HG02642 (cell line): ENCODE data around the gene AEBP1.

Source experiments
- ATAC-seq: cut with Tn5 transposase; IDR thresholded peaks from one replicate; pipeline ENCODE4 v1.9.1; 2021; ENCODE audit warnings: mild to moderate bottlenecking; ENCODE audit not compliant: unreplicated experiment, poor library complexity

The AEBP1 gene

DNA sequence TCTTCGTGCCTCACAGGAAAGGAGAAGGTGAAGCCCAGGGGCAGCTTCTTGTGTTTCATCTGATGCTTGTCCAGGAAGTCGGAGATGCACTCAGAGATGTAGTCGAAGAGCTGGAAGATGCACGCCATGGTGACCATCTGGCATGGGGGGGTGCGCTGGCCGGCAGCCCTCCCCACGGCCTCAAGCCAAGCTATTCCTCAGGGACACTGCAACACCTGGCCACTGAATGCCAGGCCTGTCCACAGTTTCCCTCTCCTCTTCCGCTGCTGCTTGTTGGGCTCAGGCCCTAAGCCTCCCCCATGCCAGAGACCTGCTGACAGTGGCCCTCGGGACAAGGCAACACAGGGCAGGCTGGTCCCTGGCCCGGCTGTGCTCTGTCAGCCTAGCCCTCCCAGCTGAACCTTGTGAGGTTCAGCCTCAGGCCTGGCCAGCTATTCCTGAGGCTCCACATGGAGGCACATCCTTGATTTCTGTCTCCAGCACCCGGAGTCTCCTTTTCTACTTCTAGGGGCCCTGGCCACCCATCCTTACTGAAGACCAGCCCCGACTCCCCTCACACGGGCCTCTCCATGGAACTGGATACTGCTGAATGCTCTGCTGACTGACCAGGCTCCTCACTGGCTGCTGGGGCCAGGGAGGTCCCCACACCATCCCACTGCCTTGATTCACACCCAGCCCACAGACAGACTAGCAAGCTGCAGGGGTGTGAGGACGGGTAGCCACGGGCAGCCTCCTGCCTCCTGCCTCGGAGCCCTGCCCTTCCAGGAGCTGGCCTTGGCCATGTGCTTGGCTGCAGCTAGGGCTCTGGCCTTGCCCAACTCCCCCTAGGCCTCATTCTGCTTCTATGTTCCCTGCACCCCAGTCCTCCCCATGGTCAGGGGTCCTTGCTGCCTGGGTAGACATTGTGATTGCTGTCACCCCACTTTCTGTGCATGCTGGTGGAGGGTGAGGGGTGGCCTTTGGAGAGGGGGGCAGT, 47.1 kb downstream of the AEBP1 start:
- no peak for ATAC-seq

DNA sequence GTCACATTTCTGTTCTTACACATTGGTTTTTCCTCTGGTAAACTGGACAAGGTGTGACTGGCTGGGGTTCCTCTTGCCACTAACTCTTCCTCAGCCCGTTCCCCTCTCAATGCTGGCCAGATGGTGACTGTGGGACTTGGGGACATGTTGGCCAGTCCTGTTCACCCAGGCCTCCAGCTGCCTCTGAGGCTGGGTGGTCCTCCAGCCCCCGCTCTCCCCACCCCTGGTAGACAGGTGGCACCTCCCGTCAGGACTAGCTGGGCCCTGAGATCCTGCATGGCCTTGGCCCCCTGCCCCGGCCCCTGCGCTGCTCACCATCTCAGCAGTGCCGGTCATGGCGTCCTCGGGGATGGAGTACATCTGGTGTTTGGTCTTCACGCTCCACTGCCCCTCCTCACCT, 47.8 kb downstream of the AEBP1 start:
- no peak for ATAC-seq

DNA sequence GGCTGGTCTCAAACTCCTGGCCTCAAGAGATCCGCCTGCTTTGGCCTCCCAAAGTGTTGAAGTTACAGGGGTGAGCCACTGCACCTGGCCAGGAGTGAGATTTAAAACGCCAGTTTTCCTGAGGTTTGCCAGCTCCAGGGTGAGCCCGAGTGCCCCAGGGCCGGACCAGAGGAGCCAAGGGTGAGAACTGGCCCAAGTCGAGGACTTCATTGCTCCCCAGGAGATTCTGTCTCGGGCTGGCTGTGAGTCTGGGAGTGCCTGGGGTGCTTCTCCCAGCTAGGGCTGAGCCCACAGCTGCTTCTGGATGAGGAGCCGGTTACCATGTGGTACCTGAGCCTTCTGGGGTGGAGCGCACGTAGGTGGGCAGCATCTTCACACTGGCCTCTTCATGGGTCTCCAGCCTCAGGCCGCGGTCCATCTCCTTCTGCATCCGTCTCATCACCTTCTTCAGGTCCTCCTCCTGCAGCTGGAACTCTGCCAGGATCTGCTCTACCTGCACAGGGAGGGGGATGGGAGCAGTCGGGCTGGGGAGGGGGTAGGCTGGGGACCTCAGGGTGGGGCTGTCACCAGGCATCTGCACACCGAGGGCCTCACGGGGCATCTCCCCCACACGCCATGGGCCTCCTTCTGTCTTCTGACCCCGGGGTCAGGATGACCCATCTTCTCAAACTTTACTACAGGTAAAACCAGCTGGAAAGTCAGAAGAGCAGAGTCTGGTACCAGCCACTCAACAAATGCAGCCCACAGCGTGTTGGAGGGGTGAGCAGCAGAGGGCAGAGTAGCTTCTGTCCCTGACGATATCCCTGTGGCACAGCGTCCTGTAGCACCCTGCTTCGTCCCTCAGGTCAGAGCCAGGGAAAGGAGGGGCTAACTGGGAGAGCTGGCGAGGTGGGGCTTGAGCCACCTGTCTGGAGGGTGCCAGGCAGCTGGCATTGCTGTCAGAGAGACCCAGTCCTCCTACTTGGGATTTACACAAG, 49.1 kb downstream of the AEBP1 start:
- no peak for ATAC-seq

DNA sequence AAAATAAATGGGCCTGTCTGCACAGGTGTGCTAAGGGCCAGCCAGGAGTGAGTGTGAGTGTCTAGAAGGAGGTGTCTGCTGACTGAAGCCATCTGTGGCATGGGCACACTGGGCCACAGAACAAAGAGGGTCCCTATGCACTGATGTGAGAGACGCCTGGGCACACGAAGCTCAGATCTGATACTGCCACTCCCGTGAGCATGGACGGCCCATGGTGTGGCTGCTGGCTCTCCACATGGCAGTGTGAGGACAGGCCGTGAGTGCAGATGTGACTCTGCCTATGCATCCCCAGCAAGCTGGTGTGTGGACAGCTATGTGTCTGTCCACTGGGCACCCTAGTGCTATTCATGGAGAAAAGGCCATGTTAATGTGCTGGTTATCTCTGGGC, 49.8 kb downstream of the AEBP1 start:
- ATAC-seq = no peak

DNA sequence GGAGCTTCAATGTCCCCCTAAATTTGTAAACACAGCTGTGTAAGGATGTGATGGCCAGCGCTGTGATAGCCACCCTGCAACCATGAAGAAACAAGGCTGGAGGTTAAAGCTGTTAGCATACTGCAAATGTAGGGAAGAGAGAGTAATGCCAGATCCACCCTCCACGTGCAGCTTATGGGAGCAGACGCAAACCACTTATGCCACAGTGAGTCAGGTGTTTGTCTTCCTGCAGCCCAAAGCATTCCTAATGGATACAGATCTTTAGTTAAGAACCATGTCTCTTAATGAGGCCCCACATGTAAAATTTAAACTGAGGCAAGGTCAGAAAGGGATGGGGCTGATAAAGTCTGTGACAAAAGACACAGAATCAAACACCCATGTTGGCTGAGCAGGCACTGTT, 50.6 kb downstream of the AEBP1 start:
- no peak for ATAC-seq

DNA sequence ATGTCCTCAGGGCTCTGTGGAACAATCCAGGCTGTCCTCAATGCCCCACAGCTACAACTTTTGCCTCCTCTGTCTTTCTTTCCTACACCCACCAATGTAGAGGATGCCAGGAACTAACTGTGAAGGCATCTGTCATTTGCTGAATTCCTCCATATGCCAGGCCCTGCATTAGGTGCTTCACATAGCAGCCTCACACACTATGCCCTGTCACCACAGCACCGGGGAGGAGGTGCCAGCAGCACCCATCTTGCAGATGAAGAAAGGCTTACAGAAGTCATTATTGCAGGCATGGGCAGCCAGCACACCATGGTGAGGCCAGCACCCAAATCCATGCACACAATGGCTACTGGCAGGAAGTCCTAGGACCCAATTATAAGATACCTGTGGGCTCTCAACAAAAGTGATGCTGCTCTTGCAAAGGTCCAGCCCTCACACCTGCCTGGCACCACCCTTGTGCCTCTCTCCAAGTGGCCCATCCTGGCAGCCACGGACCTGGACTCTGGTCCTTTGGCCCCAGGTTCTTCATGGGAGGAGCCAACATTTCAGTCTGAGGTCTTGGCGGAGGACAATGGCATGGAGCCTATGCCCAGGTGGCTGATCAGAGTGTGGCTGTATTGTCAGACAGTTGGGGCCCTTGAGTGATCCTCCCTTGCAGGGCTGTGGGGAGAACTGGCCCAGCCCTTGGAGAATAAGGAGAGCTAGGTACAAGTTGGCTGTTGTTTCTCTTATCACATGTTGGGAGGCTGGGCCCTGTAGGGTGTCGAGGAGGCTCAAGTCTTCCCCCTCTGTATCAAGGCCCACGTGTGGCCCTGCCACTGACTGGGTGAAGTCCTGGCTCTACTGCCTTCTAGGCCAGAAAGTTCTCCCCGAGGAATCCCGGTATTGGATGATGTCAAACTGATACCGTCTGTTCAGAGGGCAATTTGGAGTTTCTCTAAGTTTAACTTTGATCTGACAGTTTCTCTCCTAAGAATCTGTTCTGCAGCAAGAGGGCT, 51.3 kb downstream of the AEBP1 start:
- ATAC-seq = no peak

DNA sequence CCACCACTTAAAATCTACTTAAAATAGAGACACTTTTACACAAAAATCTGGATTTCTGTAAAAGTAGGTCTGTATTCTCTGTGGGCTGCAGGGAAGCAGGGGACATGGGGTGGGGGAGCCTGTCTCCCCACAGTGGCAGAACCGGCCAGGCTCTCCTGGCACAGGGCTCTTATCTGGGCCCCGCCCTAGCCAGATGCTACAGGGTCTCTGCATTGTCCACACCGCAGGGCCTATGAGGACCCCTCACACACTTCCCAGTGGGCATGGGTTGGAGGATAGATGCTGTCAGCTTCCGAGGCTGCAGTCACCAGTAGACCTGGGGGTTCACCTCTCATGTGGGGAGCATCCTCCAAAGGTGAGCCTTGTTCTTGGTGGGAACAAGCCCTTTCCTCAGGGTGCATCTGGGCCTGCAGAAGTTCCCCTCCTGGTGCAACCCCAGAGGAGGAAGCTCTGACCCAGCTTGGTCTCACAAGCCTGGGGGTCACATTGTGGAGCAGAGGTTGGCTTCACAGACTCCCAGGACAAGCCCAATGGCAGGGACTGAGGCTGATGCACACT, 52.4 kb downstream of the AEBP1 start:
- no peak for ATAC-seq

DNA sequence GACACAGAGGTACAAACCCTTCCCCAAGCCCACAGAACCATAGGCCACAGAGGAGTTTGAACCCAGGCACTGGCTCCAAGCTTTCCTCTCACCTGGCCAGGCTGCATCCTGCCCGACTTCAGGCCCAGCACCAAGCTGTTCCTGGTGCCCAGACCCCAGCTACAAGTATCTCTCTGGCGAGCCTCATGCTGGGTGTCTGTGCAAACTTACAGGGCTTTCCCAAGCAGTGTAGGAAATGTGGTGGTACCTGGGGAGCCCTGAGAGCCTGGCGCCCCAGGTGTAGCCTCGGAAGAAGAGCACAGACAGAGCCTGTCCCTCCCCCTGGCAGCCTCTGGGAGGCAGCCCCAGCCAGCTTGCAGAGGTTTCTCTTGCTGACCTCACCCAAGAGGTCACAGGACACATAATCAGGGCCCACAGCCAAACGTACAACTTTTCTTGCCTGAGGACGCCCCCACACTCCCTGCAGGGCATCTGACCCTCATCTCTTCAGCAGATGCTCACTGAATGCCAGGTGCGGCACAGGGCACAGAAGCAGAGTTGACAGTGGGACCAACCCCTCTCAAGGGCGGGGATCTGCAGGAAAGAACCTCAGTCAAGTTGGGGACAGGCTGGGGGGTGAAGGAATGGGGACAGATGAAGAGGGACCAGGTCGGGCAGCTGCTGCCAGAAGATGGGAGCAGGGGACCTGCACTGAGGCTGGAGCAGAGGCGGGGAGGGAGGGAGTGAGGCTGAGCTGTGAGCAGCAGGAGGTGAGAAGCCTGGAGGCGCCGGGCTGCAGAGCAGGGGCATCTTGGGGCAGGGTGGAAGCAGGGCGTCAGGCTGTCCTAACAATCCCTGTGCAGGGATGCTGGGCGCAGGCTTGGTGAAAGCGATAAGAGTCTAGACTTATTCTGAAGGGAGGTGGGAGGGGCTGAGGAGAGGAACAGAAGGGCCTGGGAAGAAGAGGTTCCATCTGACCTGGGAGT, 53.3 kb downstream of the AEBP1 start:
- ATAC-seq = no peak

DNA sequence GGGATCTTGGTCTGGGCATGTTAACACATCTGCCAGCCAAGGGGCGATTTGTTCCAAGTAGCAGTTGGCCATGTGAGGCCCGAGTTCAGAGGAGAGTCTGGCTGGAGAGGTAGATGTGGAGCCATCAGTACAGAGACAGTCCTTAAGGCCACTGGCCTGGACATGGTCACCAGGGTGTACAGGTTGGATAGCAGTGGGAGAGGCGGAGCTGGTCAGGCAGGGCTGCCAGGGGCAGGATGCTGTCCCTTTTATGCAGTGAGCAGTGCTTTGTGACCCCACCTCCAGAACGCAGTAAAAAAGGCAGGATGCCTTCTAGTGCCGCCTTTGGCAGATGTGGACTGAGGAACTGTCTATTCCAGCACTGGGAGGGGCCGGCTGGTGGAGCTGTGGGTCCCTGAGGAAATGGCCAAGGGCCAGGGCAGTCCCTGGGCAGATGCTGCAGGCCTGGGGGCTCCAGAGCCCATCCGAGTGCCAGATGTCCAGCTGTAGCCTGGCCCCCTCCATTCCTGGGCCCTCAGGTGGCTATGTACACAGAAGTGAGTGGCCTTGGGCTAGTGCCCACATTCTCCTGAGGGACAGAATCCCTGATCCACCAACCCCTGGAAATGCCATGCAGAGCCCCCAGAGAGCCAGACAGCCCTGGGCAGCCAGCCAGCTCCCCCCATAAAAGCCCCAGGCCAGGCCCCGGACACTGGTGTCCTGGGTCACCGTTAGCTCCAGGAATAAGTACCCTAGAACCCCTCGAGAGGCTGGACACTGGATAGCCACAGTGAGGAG, 54.1 kb downstream of the AEBP1 start:
- ATAC-seq = no peak

DNA sequence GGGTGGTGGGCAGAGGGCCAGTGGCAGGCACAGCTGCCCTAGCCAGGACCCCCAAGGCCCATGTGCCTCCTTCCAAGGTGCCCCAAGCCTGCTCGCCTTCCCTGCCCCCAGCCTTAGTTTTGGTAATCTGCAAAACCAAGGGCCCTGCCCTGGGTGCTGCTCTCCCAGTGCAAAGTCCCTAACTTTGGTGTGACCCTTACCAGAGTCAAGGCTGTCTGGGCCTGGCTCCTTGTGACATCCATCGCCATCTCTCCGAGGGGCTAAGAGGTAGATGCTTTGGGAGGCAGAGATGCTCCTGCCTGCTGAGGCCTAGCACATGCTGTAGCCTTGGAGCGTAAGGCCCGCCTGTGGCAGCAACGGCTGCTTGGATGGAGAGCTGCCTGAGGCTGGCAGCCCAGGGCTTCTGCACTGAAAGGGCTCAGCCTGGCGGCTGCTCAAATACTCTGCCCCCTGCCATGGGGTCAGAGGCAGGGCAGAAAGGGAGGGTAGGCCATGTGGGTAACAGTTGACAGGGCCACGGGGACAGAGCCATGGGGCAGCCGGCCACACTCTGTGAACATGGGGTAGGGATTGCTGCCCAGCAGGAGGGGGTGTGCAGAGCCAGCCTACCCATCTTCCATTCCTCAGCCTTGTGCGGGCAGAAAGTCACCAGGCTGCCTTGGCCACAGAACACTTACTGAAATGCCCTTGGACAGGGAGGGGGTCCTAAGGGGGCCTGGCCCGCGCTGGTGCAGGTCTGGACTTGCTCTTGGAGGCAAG, 54.9 kb downstream of the AEBP1 start:
- ATAC-seq = no peak

DNA sequence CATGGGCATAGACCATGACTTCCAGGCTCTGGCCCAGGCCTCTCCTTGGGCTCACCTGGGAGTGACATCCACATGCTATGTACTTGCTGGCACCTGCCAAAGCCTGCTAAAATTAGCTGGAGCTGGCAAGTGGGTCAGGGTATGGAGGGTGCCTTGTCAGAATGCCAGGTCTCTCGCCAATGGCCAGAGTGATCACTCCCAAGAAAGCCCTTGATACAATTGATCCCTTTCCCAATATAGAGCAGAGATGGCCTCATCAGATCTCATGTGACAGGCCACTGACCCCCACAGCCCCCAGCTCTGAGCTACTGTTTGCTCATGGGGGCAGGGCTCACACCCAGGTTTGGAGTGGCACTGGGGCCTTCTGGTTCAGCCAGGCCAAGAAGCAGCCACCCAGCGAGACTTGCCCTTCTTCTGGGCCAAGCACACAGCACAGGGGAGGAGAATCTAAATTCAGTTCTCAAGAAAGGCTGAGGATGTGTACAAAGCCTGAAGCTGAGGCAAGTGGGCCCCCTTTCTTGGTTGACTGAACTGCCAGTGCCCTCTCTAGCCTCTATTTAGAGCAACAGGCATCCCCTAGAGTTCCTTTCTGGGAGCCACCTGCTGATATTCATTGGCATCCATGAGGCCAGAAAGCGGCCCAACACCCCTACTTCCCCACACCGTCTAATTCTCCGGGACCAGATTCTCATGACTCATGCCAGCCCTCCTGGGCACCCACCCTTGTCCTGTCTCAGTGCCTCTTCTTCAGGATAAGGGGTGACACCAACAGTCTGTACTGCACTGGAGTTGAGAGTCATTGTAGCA, 55.9 kb downstream of the AEBP1 start:
- ATAC-seq = no peak

DNA sequence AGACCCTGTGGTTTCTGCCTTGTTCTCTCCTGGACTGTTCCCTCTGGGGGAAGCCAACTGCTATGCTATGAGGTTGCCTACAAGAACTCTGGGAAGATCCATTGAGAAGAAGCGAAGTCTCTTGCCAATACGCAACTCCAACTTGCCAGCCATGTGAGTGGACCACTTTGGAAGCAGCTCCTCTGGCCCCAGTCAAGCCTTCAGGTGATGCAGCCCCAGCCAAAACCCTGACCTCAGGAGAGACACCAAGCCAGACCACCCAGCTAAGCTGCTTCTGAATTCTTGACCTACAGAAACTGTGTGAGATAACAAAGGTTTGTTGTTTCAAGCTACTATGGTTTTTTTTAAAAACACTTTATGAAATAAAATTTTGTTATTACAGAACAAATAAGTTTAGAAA, 57.2 kb downstream of the AEBP1 start:
- ATAC-seq = no peak

DNA sequence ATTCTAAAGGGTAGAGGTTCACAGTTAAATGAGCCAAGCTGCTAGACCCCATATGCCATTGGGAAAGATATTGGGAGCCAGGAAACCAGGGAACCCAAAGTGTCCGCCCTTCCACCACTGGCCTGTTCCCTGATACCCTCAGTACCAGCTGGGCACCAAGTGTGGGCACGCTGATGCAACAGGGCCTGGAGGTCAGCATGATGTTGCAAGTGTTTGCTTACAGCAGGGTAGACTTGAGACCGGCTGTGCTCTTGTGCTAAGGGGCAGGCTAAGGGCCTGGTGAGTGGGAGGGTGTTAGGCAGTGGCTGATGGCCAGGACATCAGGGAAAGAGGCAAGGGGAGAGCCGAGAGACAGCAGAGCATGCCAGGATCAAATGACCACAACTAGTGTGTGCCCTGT, 58.0 kb downstream of the AEBP1 start:
- no peak for ATAC-seq

DNA sequence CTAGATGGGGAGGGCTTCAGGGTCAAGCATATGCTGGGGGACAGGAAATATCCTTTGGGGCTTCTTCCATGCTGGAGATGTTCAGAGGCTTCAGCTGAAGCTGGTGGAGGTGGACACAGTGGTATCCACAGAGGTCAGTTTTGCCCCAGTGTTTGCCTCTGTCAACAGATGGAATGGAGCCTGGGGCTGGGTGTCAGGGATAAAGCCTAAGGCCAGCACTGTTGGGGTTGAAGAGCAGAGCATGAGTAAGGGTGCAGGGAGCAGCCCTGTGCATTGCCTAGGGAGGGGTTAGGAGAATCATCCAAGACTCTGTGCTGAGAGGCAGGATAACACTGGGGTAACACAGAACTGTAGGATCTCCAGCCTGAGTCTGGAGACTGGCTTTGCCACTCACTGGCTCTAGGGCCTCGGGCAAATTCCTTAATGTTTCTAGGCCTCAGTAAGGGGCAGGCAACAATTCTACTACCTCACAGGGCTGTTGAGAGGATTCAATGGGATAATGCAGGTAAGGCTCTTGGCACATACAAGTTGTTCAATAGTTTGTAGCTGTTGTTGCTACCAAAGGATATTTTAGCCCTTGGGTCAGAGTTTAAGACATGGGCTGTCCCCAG, 58.7 kb downstream of the AEBP1 start:
- no peak for ATAC-seq

DNA sequence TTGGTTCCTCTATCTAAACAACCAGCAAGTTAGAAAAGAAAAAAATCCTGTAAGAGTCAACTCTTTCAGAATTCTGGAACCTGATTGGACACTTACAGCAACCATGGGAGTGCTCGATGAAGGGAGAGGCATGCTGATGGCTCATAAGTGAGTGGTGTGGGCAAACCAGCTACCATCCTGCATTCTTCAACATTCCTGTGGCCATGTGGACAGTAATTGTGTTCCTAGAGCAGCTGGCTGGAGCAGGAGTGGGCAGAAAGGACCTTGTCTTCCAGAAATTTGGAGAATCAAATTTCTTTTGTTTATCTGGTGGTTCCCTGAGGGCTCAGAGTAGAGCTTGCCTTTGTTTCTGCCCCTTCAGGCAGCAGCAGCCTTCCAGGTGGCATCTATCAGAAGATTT, 59.4 kb downstream of the AEBP1 start:
- no peak for ATAC-seq
